Fibroblast of peridontal ligament (primary cell): ENCODE measurements around the gene DGKQ.

Experiments used
- DNase-seq: peaks from one replicate; pipeline ENCODE4 v3.0.0-alpha.2; 2010; ENCODE audit errors: extremely low read depth

DGKQ gene

GRCh38 chr4:995311-996026 is 22.1 kb upstream of the DGKQ start:
- DNase-seq: no peak

- DNase-seq: no peak
Measured at GRCh38 chr4:993111-994029, 20.0 kb upstream of the DGKQ start, which contains the start of gene SLC26A1. Gene SLC26A1, minus strand, starts transcription at chr4:993404. Its CDS starts 1,701 bp downstream, at chr4:991703.

- DNase-seq: no peak
Measured at GRCh38 chr4:992297-993110, 19.1 kb upstream of the DGKQ start.

GRCh38 chr4:991451-992296 is 18.3 kb upstream of the DGKQ start:
- no peak for DNase-seq

GRCh38 chr4:990746-991367 is 17.5 kb upstream of the DGKQ start:
- no peak for DNase-seq

GRCh38 chr4:989722-990471 is 16.5 kb upstream of the DGKQ start:
- no peak for DNase-seq

- no peak for DNase-seq
Measured at GRCh38 chr4:988726-989721, 15.7 kb upstream of the DGKQ start.

- peak; percentile 35 for DNase-seq
Measured at GRCh38 chr4:987624-988513, 14.5 kb upstream of the DGKQ start.

- peak; percentile 45 for DNase-seq
Measured at GRCh38 chr4:986879-987623, 13.7 kb upstream of the DGKQ start, which contains the start of gene IDUA. Gene IDUA, plus strand, starts transcription at chr4:987044. Its CDS starts 41 bp downstream, at chr4:987085.

- peak; percentile 27 for DNase-seq
Measured at GRCh38 chr4:986428-986878, 13.1 kb upstream of the DGKQ start.

GRCh38 chr4:985123-985830 is 11.9 kb upstream of the DGKQ start:
- DNase-seq: no peak

- DNase-seq: no peak
Measured at GRCh38 chr4:984336-985054, 11.1 kb upstream of the DGKQ start.

- DNase-seq: no peak
Measured at GRCh38 chr4:982814-983213, 9.4 kb upstream of the DGKQ start.

- no peak for DNase-seq
Measured at GRCh38 chr4:982291-982690, 8.9 kb upstream of the DGKQ start.

- peak; percentile 59 for DNase-seq
Measured at GRCh38 chr4:978957-979701, 5.8 kb upstream of the DGKQ start.
